HEK293 (cell line): ENCODE data around the gene LLGL2.

Source experiments
- PRDM10 ChIP-seq: fragments of 450-650 bp; formaldehyde crosslinking; IDR thresholded peaks from 2 replicates; pipeline ENCODE4 v1.5.1; 2016; ENCODE audit warnings: missing biosample characterization, missing genetic modification characterization
- SETDB1 ChIP-seq: IDR thresholded peaks from one replicate; pipeline ENCODE4 v1.6.1; 2017; ENCODE audit warnings: mild to moderate bottlenecking, low read length, moderate library complexity, mixed read lengths; ENCODE audit not compliant: insufficient read length
- TRIM28 ChIP-seq: IDR thresholded peaks from 2 replicates; pipeline ENCODE4 v1.6.1; 2011; ENCODE audit warnings: low read length, control low read depth, borderline replicate concordance
- YY1 ChIP-seq: fragments of 450-650 bp; formaldehyde crosslinking; IDR thresholded peaks from 2 replicates; pipeline ENCODE4 v1.5.1; 2018; ENCODE audit warnings: missing biosample characterization, missing genetic modification characterization
- ZBTB8A ChIP-seq: fragments of 450-650 bp; formaldehyde crosslinking; IDR thresholded peaks from 2 replicates; pipeline ENCODE4 v1.5.1; 2016; ENCODE audit warnings: missing biosample characterization, missing genetic modification characterization
- ZNF121 ChIP-seq: fragments of 450-650 bp; formaldehyde crosslinking; IDR thresholded peaks from 2 replicates; pipeline ENCODE4 v1.5.1; 2016; ENCODE audit warnings: missing biosample characterization, missing genetic modification characterization
- ZNF140 ChIP-seq: fragments of 450-650 bp; formaldehyde crosslinking; IDR thresholded peaks from 2 replicates; pipeline ENCODE4 v1.5.1; 2016; ENCODE audit warnings: missing biosample characterization, missing genetic modification characterization
- ZNF211 ChIP-seq: fragments of 450-650 bp; formaldehyde crosslinking; IDR thresholded peaks from 2 replicates; pipeline ENCODE4 v1.5.1; 2016; ENCODE audit warnings: low read depth, missing biosample characterization, missing genetic modification characterization
- ZNF274 ChIP-seq, 2 experiments: fragments of 200-500 bp in 1 of 2; fragments of 450-650 bp in 1 of 2; sonication (Bioruptor generic) in 1 of 2; formaldehyde crosslinking in 1 of 2; IDR thresholded peaks; 2 replicates each; pipeline versions ENCODE4 v1.5.1 to v1.6.1; 2014 to 2016; ENCODE audit warnings: borderline replicate concordance in 1 of 2, inconsistent platforms in 1 of 2, low read length in 1 of 2, missing biosample characterization in 1 of 2, missing genetic modification characterization in 1 of 2
- ZNF311 ChIP-seq: fragments of 450-650 bp; formaldehyde crosslinking; IDR thresholded peaks from 2 replicates; pipeline ENCODE4 v1.5.1; 2017; ENCODE audit warnings: missing biosample characterization, missing genetic modification characterization, borderline replicate concordance
- ZNF660 ChIP-seq: fragments of 450-650 bp; IDR thresholded peaks from 2 replicates; pipeline ENCODE4 v1.5.1; 2018; ENCODE audit warnings: missing biosample characterization, mild to moderate bottlenecking, missing genetic modification characterization
- TF ChIP-seq, protein P1 (sequence below): fragments of 450-650 bp; formaldehyde crosslinking; IDR thresholded peaks from 2 replicates; pipeline ENCODE4 v1.5.1; 2016; ENCODE audit warnings: missing biosample characterization, missing genetic modification characterization
- TF ChIP-seq, protein P2 (sequence below): fragments of 450-650 bp; formaldehyde crosslinking; IDR thresholded peaks from 2 replicates; pipeline ENCODE4 v1.5.1; 2016; ENCODE audit warnings: missing biosample characterization, missing genetic modification characterization

DNA sequence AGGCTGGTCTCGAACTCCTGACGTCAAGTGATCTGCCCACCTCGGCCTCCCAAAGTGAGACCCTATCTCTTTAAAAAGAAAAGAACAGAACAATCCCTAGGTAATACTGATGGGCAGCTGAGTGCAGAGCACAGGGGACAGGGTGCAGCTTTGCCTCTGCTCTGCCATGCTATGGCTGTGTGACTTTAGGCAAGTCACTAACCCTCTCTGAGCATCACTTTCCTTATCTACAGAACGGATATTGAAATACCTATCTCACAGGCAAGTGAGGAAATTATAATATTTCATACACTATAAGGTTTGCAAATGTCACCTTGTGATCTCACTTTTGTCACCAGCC is 14.3 kb upstream of the LLGL2 start:
- TF ChIP-seq PRDM10 (tag by site-specific recombination) (no peak), ZNF311 (no peak), ZNF660 (tag by site-specific recombination) (no peak), ZNF140 (tag by site-specific recombination) (no peak), ZNF121 (tag by site-specific recombination) (no peak), ZNF274 (IDR thresholded peaks at IDR 0.05; ENCODE audit: low read length) (no peak), ZNF274 (tag by site-specific recombination; IDR thresholded peaks at IDR 0.05; ENCODE audit: borderline replicate concordance) (no peak), TRIM28 (no peak), SETDB1 (no peak), ZBTB8A (tag by site-specific recombination) (no peak), YY1 (tag by site-specific recombination) (no peak), ZNF211 (tag by site-specific recombination) (no peak)
- TF ChIP-seq, protein P1, sequence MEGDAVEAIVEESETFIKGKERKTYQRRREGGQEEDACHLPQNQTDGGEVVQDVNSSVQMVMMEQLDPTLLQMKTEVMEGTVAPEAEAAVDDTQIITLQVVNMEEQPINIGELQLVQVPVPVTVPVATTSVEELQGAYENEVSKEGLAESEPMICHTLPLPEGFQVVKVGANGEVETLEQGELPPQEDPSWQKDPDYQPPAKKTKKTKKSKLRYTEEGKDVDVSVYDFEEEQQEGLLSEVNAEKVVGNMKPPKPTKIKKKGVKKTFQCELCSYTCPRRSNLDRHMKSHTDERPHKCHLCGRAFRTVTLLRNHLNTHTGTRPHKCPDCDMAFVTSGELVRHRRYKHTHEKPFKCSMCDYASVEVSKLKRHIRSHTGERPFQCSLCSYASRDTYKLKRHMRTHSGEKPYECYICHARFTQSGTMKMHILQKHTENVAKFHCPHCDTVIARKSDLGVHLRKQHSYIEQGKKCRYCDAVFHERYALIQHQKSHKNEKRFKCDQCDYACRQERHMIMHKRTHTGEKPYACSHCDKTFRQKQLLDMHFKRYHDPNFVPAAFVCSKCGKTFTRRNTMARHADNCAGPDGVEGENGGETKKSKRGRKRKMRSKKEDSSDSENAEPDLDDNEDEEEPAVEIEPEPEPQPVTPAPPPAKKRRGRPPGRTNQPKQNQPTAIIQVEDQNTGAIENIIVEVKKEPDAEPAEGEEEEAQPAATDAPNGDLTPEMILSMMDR (tag by site-specific recombination), result no peak
- TF ChIP-seq, protein P2, sequence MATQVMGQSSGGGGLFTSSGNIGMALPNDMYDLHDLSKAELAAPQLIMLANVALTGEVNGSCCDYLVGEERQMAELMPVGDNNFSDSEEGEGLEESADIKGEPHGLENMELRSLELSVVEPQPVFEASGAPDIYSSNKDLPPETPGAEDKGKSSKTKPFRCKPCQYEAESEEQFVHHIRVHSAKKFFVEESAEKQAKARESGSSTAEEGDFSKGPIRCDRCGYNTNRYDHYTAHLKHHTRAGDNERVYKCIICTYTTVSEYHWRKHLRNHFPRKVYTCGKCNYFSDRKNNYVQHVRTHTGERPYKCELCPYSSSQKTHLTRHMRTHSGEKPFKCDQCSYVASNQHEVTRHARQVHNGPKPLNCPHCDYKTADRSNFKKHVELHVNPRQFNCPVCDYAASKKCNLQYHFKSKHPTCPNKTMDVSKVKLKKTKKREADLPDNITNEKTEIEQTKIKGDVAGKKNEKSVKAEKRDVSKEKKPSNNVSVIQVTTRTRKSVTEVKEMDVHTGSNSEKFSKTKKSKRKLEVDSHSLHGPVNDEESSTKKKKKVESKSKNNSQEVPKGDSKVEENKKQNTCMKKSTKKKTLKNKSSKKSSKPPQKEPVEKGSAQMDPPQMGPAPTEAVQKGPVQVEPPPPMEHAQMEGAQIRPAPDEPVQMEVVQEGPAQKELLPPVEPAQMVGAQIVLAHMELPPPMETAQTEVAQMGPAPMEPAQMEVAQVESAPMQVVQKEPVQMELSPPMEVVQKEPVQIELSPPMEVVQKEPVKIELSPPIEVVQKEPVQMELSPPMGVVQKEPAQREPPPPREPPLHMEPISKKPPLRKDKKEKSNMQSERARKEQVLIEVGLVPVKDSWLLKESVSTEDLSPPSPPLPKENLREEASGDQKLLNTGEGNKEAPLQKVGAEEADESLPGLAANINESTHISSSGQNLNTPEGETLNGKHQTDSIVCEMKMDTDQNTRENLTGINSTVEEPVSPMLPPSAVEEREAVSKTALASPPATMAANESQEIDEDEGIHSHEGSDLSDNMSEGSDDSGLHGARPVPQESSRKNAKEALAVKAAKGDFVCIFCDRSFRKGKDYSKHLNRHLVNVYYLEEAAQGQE (tag by site-specific recombination), result no peak
